HG02840 (cell line): Measurements from ENCODE around the gene GPATCH11.

ENCODE experiments used
- ATAC-seq: cut with Tn5 transposase; IDR thresholded peaks from one replicate; pipeline ENCODE4 v1.9.1; 2021; ENCODE audit warnings: mild to moderate bottlenecking, moderate library complexity, moderate number of reproducible peaks; ENCODE audit not compliant: unreplicated experiment, low FRiP score

Gene GPATCH11

DNA sequence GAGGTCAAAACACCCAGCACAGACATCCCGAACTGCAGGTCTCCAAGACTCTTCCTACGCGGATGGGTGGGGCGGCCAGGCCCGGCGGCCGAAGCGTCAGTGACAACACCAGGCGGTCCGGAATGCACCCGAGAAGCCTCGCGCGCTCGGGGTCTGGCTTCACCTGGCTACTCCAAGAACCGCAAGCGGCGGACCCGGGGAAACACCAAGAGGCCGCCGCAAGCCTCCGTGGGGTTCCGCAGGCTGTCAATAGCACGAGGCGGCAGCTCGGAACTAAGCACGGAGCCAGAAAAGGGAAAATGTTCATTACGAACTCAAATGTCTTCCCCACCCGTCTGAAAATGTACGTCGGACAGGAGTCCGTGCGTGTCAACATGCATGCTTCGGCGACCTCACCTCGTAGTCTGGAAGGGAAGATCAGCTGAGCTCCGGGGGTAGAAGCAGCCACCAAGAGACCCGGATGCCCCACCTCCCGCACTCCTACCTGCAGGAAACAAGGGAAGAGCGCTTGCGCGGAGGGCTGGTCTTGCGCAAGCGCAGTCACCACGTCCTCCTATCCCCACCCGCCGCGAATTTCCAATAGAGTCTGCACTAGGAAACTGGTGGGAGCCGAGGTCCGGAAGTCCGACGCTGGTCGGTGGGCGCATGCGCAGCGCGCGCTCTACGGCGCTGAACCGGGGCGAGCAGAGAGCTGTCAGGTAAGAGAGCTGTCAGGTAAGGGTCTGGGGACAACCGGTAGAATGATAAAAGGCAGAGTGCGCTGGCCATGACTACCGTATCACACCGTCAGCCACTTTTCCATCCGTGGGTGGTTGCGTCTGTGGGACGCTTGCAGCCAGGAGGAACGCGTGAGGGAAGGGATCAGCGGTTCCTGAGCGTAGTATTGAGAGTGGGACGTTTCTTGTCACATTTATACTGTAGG is at the start of gene GPATCH11, which contains the start of gene HEATR5B:
Gene GPATCH11, plus strand, starts transcription at position 646 of the 922 bp plus-strand sequence. CDS start 3,864 bp downstream, outside the sequence.
Gene HEATR5B, minus strand, starts transcription at position 500 of the 922 bp plus-strand sequence. CDS start 958 bp downstream, outside the sequence.
- ATAC-seq: peak; percentile 88

DNA sequence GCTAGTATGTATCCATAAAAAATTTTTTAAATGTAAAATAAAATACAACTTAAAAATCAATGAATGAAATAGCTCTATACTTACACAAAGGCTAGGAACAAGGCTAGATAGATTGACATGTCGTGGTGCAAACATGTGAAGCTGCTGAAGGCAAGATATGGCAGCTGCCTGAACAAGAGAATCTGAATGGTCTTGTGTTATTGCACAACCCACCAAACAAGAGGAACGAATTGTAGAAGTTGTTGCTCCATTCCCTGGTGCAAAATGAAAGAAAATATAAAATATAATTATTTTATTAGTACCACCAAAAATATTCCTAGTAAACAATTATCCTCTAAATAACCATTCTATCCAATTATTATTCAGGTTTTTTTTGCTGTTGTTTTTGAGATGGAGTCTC is 46.5 kb upstream of the GPATCH11 start:
- ATAC-seq: no peak

DNA sequence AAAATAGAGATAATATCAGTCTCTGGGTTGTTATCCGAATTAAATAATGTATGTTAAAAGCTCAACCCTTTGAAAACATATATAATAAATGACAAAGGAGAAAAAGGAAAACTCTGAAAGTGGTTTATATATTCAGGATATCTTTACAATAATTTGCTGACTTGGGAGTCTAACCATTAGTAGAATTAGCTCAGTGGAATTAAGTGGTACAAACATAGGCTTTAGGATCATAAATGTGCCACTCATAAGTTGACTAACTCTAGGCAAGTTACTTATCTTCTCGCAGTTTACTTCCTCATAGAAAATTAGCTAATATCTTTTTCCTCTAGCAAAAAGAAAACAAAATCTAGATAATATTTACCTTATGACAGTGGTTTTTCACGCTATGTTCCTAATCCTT is 44.7 kb upstream of the GPATCH11 start:
- ATAC-seq: no peak

DNA sequence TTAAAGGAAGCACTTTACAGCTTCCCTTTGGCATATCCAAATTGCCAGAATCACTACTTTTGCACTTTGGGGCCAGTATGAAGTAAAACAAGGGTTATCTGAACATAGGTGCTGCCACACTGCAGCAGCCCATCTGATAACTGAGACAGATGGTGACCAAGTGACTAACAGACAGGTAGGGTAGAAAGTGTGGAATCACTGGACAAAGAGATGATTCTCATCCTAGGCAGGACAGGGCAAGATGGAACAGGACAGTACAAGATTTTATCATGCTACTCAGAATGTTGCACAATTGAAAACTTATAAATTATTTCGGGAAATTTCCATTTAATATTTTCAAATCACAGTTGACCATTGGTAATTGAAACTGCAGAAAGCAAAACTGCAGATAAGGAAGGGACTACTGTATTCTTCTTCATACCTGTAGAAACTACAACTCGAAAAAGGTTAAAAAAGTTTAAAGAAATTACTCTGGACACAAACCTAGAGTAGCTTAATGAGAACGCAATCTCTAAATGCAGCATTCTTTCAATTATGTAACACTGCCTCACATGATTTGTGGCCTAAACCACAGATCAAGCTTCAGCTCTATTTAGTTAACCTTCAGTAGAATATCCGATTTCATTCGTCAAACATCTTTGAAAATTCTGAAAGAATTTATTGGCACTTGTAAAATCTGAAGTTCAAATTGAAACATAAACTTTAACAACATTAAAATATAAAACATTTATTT is 31.6 kb upstream of the GPATCH11 start:
- no peak for ATAC-seq

DNA sequence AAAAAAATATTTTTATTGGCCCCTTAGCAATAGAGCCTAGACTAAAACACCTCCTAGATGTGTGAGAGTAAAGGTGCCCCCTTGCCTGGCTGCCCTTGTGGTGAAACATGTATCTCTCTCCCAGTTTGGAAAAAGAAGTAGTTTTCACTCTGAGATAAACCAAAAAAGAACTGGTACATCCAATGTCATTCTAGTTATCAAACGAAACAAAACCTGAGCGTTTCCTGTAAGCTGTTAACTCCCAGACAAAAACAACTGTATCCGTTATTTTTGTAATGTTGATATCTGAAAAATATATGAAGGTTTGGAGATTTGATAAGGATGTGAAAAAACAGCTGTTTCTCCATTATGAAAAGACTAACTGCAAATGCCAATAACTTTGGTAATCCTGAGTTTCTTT is 24.5 kb upstream of the GPATCH11 start:
- ATAC-seq: no peak

DNA sequence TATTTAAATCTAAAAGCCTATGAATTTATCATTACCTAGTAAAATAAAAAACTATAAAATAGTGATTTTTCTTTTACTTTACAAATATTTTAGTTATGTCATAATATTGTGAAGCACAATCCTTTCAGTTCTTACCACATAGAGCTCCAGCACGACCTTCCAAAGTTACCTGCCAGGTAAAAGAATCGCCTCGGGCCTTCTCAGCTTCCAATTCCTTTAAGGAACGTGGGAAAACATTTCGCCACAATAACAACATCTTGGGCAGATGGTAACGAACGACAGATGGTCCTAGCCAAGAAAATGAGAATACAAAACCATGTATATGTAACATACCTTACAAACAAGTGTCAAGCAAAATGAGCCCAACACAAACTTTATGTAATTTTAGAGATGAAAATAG is 23.9 kb upstream of the GPATCH11 start:
- ATAC-seq: no peak

DNA sequence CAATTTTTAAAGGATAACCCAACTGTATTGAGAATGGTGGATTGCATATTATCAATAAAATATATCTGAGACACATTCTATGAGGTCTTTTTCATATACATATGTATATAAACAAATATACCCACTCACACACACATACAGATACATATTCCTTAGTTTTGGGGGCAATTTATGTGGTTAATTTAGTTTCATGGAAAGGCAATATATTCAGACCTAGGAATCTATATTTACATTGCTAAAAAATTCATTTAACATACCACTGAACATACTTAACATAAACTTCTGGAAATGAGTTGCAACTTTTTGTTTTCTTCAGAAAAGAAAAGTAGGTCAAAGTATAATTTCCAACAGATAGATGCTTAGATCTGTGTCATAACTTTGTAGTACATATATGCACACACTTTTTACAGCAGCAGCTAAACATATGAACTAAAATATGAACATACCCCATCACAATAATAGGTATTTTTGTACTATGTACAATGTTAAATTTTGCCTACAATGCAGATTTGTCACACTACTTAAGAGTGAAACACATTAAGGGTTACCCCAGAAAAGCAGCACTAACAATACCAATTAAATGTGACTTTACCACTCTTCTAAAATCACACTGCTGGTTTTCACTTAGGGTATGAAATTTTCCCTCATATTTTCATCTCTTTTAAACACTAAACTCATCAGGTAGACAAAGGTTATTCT is 23.2 kb upstream of the GPATCH11 start:
- no peak for ATAC-seq

DNA sequence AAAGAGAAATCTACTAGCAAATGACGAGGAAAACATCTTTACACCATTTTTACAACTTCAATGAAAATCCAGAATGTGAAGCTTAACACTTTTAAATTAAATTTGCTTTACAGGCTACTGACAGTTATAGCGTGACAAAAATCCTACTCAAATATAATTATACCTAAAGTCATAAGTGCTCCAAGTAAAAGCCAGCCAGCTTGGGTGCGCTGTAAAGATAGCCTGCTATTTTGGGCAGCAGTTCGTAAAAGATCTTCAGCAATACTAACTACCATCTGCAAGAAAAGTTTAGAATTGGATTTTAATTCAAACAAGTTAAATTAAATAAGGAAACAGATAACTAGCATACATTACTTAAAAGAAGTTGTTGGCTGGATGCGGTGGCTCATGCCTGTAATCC is 22.5 kb upstream of the GPATCH11 start:
- ATAC-seq: no peak

DNA sequence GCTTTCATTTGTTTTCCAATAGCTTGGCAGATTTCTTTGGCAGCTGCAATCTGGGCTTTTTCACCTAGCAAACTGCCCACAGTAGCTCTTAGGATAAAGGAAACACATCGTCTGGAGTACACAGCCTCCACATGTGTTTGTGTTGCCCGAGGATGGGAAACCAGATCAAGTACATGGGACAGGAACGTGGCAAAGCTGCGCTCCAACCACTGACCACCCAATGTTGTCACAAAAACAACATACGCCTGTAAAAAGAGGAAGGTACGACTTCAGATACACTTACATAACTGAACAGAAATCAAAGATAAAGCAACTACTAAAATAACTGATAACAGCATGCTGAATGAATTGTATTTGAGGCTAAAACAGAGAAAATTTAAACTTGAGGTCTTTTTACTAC is 15.6 kb upstream of the GPATCH11 start:
- ATAC-seq: no peak

DNA sequence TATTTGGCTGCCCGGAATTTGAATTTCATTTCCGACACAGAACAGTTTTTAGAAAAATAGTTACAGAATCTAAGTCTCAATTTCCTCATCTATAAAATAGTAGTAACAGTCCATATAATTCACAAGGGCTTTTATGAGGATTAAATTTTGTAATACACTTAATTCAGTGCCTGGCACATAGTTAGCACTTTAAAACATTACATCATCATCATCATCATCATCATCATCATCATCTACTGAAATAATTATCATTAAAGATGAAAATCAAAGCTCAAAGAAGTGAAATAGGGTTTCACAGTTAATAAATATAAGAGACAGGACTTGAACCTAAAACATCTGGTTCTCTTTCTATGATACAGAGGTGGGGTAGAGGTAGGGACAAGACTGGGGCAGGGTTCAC is 13.4 kb upstream of the GPATCH11 start:
- no peak for ATAC-seq

DNA sequence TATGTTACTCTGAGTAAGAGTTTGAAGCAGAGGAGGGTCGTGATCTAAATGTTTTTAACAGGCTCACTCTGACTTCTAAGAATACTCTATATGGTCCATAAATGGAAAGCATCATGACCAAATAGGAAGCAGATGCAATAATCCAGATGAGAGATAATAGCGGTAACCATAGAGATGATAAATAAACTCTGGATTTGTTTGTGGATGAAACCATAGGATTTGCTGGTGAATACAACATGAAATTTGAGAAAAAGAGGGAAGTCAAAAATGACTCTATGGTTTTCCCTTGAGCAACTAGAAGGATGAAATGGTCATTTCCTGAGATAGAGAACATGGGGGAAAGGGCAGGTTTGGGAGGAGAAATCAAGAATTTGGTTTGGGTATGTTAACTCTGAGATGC is 4.1 kb upstream of the GPATCH11 start:
- no peak for ATAC-seq

DNA sequence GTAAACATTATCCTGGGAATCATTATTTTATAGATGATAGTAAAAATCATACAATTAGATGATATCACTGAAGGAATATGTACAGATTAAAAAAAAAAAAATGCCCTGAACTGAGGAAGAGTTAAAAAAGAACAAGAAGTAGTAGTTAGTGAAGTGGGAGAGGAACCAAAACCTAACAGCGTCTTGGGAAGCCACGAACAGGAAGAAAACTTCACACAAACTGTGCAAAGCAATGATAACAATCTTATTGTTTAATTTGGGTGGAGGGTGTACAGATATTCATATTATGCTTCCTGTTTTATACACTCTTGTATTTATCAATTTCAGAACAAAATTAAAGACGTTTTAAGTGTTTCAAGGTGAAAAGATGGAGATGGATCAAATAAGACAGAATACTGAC is 3.6 kb upstream of the GPATCH11 start:
- no peak for ATAC-seq

DNA sequence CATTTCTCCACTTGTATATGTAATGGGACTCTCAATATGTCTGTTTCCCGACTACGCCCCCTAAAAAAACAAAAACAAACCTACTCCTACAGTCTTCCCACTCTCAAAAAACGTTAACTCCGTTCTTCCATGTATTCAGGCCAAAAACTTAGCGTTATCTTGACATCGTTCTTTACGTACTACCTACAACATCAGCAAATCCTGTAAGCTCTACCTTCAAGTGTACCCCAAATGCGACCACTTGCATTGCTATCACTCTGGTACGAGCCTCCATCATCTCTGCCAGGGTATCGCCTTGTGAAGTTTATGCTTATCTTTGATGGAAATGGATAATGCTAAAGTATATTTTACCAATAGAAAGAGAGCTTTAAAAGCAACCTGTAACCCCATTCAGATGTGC is 479 bp downstream of the GPATCH11 start:
- no peak for ATAC-seq

DNA sequence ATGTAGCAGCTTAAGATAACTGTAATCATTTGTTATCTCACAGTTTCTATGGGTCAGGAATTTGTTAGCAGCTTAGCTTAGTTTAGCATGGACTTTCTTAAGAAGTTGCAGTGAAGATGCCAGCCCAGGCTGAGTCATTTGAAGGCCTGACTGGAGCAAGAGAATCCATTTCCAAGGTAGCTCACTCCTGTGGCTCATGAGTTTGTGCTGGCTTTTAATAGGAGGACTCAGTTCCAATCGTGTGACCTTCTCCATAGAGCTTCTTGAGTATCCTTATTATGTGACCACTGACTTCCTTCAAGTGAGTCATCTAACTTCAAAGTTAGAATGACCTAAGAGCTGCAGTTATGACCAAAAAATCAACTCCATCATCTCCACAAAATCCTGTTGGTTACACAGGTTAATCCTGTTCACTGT is 1.4 kb downstream of the GPATCH11 start:
- ATAC-seq: no peak

DNA sequence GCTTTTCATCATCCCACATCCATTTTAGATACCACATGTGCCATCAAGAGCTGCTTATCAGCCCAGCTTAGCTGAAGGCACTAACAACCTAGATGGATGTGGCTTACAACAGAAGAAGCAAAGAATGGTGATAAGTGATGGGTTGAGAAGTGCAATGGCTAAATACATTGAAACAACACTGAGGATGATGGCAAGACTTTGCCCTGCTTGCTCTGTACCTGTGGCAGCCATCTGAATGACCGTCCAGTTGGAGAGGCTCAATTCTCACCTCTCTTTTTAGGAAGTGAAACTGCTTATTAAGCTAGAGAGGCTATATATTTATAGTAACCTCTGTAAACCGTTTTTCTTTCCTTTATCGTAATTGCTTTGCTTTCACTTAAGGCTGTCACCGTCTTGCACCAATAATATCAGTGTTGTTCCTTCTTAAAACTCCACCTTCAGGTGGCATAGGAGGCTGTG is 5.7 kb downstream of the GPATCH11 start:
- peak; percentile 74 for ATAC-seq

DNA sequence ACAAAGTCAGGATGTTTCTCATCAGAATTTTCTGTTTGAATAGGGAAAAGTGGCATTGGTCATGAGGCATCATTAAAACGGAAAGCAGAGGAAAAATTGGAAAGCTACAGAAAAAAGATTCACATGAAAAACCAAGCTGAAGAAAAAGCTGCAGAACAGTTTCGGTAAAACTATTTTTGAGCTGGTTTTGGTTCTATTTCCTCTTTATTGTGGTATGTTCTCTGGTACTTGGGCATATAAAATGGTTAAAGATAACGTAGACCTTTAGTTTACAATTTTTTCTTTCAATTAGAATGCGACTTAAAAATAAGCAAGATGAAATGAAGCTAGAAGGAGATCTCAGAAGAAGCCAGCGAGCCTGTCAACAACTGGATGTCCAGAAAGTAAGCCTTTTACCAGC is 7.6 kb downstream of the GPATCH11 start:
- no peak for ATAC-seq

DNA sequence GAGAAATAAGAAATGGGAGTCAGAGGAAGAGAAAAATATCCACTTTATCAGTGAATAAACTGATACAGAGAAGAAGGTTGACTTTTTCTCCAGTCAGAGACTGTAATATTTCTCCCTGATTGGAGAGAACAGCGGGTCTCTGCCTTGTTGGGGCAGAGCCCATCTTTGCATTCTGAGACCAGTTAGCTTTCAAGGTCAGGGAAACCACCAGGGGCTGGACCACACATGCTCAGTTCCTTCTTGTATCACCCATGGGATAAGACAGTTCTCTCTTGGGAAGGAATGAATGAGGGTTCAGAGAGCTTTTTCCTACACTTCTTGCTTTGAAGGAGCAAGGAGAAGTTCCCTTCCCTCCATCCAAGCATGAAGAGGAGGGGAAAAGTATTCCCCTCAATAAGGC is 12.2 kb downstream of the GPATCH11 start:
- ATAC-seq: no peak

DNA sequence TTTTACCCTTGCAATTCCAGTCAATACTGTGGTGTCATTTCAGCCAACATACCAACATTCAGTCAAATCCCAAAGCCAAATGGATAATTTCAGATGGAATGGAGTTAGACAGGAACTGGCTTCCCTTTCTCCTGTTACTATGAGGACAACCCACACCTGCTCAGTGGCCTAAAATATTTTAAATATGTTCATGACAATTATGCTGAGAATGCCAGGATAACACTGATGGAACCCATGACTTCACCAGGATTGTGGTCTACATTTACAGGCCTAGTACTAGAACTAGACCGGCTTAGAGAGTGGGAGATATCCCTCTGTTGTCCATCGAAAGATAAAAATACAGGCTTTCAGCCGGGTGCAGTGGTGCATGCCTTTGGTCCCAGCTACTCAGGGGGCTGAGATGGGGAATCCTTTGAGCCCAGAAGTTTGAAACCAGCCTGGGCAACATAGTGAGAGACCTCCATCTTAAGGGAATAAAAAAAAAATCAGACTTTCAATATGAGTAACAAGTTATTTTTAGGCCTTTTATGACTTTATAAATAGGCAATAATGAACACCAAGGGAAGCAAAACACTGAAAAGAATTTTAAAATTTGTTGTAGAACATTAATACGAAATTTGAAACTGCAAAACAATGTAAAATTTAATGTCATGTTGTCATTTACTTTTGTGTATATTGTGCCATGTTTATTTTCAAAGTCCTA is 14.2 kb downstream of the GPATCH11 start:
- ATAC-seq: no peak

DNA sequence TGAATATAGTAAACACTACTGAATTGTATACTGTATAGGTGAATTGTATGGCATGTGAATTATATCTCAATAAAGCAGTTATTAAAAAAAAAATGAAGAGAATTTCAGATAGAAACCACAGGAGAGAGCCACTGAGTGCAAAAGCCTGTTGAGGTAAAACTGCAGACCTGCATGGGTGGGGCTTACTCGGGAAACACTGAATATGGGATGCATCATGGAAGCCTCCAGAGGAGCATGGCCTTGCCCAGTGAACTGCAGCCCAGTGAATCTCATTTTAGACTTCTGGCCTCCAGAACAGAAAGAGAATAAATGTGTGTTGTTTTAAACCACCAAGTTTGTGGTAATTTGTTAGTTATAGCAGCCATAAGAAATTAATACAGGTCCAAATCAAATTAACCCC is 15.7 kb downstream of the GPATCH11 start:
- ATAC-seq: no peak

DNA sequence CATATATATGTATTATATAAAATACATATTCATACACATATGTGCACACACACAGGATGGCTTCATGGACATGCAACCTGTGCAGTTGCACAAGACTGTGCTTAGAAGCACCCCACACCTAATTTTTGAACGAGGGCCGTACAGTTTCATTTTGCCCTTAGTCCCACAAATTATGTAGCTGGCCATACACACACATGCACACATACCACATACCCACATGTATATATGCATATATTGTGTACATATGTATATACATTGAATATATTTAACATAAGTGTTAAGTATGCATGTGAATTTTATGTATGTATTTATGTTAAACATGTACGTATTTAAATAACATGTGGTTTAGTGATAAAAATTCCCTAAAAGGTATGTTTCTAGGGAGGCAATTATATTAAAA is 18.3 kb downstream of the GPATCH11 start:
- no peak for ATAC-seq
